ENCODE measurements around the gene ACER2.

DNA sequence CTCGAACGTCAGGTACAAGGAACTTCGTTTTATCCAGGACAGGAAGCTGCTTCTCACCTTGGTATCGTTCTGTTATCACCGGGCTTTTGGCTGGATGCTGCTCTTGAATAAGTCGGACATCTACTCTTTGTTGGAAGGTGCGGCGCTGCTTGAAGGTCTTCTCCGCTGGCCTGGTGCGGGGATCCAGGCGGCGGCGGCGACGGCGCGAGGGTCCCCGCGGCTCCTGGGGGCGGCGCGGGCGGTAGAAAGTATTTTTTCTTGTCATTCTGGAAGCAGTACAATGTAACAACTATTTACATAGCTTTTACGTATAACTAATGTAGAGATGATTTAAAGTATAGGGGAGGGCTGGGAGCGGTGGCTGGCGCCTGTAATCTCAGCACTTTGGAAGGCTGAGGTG is 52.3 kb downstream of the ACER2 start:
- TF ChIP-seq, protein P1, sequence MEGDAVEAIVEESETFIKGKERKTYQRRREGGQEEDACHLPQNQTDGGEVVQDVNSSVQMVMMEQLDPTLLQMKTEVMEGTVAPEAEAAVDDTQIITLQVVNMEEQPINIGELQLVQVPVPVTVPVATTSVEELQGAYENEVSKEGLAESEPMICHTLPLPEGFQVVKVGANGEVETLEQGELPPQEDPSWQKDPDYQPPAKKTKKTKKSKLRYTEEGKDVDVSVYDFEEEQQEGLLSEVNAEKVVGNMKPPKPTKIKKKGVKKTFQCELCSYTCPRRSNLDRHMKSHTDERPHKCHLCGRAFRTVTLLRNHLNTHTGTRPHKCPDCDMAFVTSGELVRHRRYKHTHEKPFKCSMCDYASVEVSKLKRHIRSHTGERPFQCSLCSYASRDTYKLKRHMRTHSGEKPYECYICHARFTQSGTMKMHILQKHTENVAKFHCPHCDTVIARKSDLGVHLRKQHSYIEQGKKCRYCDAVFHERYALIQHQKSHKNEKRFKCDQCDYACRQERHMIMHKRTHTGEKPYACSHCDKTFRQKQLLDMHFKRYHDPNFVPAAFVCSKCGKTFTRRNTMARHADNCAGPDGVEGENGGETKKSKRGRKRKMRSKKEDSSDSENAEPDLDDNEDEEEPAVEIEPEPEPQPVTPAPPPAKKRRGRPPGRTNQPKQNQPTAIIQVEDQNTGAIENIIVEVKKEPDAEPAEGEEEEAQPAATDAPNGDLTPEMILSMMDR (conservative IDR thresholded peaks at IDR 0.05 in 1 of 2, IDR thresholded peaks at IDR 0.05 in 1 of 2; ENCODE audit: low read depth in 1 of 2, low read length in 2 of 2), result no peak
- no peak for TF ChIP-seq EZH2 (IDR thresholded peaks at IDR 0.05; ENCODE audit: low read length, missing control alignments)

Measured in fibroblast of lung (primary cell).